ENCODE results near the gene SLC4A2.

Gene SLC4A2

DNA sequence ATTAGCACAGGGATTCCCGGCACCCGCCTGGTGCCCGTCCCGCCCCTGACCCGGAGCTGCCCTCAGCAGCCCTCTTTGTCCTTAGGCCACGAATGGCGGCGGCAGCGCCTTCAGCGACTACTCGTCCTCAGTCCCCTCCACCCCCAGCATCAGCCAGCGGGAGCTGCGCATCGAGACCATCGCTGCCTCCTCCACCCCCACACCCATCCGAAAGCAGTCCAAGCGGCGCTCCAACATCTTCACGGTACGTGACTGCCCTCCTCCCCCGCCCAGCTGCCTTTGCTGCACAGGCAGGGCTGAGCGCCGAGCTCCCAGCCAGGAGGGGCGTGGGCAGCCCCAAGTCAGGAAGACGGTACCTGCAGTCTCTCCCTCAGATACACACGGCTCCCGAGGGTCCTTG is 60.5 kb downstream of the SLC4A2 start:
- Histone ChIP-seq H3K4me1 (ENCODE audit: control insufficient read depth, insufficient read depth, low read length) (no peaks in the 10 kb centered on the region), H3K27ac (ENCODE audit: extremely low read depth, low read depth, low read length) (no peak overlapping the region), H3K36me3 (ENCODE audit: control insufficient read depth in 2 of 2, insufficient read depth in 1 of 2, low read length in 2 of 2) (peaks cover 0 to 91% of the 10 kb centered on the region in 2 experiments; a peak in 1 of 3 replicates), H3K4me3 (ENCODE audit: low read depth, low read length) (no peak overlapping the region), H3K9me3 (ENCODE audit: control insufficient read depth, insufficient read depth, low read depth, low read length) (no peaks in the 10 kb centered on the region)
- CTCF ChIA-PET, result interaction anchor here (1.0 to 1.5 kb wide), 3 partner anchors 10 to 56 kb away, joined by 3 to 4 read pairs (median 3); no protein-coding TSS in a partner anchor
- POLR2A ChIA-PET, result no interaction called here
- TF ChIP-seq EGR2 (tag by site-specific recombination; IDR thresholded peaks at IDR 0.05; ENCODE audit: low read depth), result 0 out of 2 replicates have a peak, but pooled peaks have one; percentile 43
- TF ChIP-seq MZF1 (tag by site-specific recombination; IDR thresholded peaks at IDR 0.05; ENCODE audit: borderline replicate concordance), result no peak

- Histone ChIP-seq H3K27ac (ENCODE audit: extremely low read depth, low read depth, low read length) (no peak overlapping the region), H3K4me1 (ENCODE audit: control insufficient read depth, insufficient read depth, low read length) (no peaks in the 10 kb centered on the region), H3K9me3 (ENCODE audit: control insufficient read depth, insufficient read depth, low read depth, low read length) (no peaks in the 10 kb centered on the region), H3K4me3 (ENCODE audit: low read depth, low read length) (no peak overlapping the region), H3K36me3 (ENCODE audit: control insufficient read depth in 2 of 2, insufficient read depth in 1 of 2, low read length in 2 of 2) (peaks cover 0 to 96% of the 10 kb centered on the region in 2 experiments; a peak in 1 of 3 replicates)
- ChIA-PET POLR2A (no interaction called here), CTCF (interaction anchor here (0.6 to 1.5 kb wide), 4 partner anchors 9 to 103 kb away, joined by 3 to 4 read pairs (median 4); no protein-coding TSS in a partner anchor)
- TF ChIP-seq ZNF600 (tag by site-specific recombination; IDR thresholded peaks at IDR 0.05) (peak; percentile 60), ZNF701 (tag by site-specific recombination; IDR thresholded peaks at IDR 0.05) (no peak), ZBTB7A (tag by site-specific recombination; IDR thresholded peaks at IDR 0.05; ENCODE audit: low read depth) (no peak)
These were observed 61.5 kb downstream of the SLC4A2 start for GRCh38 chr7:151120896-151121295.

- ChIA-PET POLR2A (no interaction called here), CTCF (interaction anchor here (0.9 to 1.5 kb wide), 2 partner anchors 46 to 55 kb away, joined by 3 read pairs; partner anchors contain the start of gene GBX1)
- Histone ChIP-seq H3K9me3 (ENCODE audit: control insufficient read depth, insufficient read depth, low read depth, low read length) (no peaks in the 10 kb centered on the region), H3K4me1 (ENCODE audit: control insufficient read depth, insufficient read depth, low read length) (no peaks in the 10 kb centered on the region), H3K4me3 (ENCODE audit: low read depth, low read length) (no peak overlapping the region), H3K27ac (ENCODE audit: extremely low read depth, low read depth, low read length) (no peak overlapping the region), H3K36me3 (ENCODE audit: control insufficient read depth in 2 of 2, insufficient read depth in 1 of 2, low read length in 2 of 2) (peaks cover 0 to 91% of the 10 kb centered on the region in 2 experiments; a peak in 1 of 3 replicates)
- TF ChIP-seq, protein P1, sequence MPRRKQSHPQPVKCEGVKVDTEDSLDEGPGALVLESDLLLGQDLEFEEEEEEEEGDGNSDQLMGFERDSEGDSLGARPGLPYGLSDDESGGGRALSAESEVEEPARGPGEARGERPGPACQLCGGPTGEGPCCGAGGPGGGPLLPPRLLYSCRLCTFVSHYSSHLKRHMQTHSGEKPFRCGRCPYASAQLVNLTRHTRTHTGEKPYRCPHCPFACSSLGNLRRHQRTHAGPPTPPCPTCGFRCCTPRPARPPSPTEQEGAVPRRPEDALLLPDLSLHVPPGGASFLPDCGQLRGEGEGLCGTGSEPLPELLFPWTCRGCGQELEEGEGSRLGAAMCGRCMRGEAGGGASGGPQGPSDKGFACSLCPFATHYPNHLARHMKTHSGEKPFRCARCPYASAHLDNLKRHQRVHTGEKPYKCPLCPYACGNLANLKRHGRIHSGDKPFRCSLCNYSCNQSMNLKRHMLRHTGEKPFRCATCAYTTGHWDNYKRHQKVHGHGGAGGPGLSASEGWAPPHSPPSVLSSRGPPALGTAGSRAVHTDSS (tag by site-specific recombination; IDR thresholded peaks at IDR 0.05), result no peak
- TF ChIP-seq REST (tag by site-specific recombination; IDR thresholded peaks at IDR 0.05), result peak; percentile 61
- peak; percentile 17; the same call in 1 of the 2 replicates for TF ChIP-seq HIC1 (tag by site-specific recombination; IDR thresholded peaks at IDR 0.05)
- TF ChIP-seq EGR2 (tag by site-specific recombination; IDR thresholded peaks at IDR 0.05; ENCODE audit: low read depth), result 0 out of 2 replicates have a peak, but pooled peaks have one; percentile 21
- peak; percentile 39 for TF ChIP-seq ZFHX2 (tag by site-specific recombination; conservative IDR thresholded peaks at IDR 0.05)
These were observed 62.2 kb downstream of the SLC4A2 start for GRCh38 chr7:151121380-151122170.
